Uterus (tissue), 4 donors: ENCODE measurements around the gene PRKD3. TPM values are rescaled to one million over a fixed set of nuclear protein-coding genes. Genes with fewer than 3 reads are reported as not detected.

Source experiments
- DNase-seq, 2 donors: peaks; one replicate each; pipeline ENCODE4 v3.0.0-alpha.2; 2019 to 2020
- H3K27ac ChIP-seq, 2 donors: fragments of 200-600 bp; sonication (generic); 1 replicate in 1 of 2; 2 replicates in 1 of 2; pipeline ENCODE4 v1.5.1; 2016 to 2018
- H3K27me3 ChIP-seq, 2 donors: fragments of 200-600 bp; sonication (generic); one replicate each; pipeline ENCODE4 v1.5.1; 2018 to 2019; ENCODE audit warnings: control low read depth in 1 of 2
- H3K36me3 ChIP-seq, 2 donors: fragments of 200-600 bp; sonication (generic); one replicate each; pipeline ENCODE4 v1.5.1; 2019; ENCODE audit warnings: control low read depth in 1 of 2
- H3K4me1 ChIP-seq, 2 donors: fragments of 200-600 bp; sonication (generic); one replicate each; pipeline ENCODE4 v1.5.1; 2018 to 2019; ENCODE audit warnings: control low read depth in 1 of 2
- H3K4me3 ChIP-seq, 2 donors: fragments of 200-600 bp; sonication (generic); 1 replicate in 1 of 2; 2 replicates in 1 of 2; pipeline ENCODE4 v1.5.1; 2018 to 2019; ENCODE audit warnings: mild to moderate bottlenecking in 1 of 2
- H3K9me3 ChIP-seq, 2 donors: fragments of 200-600 bp; sonication (generic); one replicate each; pipeline ENCODE4 v1.5.1; 2019; ENCODE audit warnings: control low read depth in 1 of 2
- POLR2A ChIP-seq, 2 donors: fragments of 450-650 bp; IDR thresholded peaks; one replicate each; pipeline ENCODE4 v1.6.1; 2016; ENCODE audit warnings: antibody characterized with exemption in 2 of 2, mild to moderate bottlenecking in 1 of 2, moderate library complexity in 1 of 2
- intact Hi-C: fragments of 100-400 bp; cut with DNase I; formaldehyde crosslinking; loops from one replicate; pipeline ENCODE4 v1.15.1; 2023; ENCODE audit warnings: low total_unique reads
- total RNA-seq, 4 donors: library from RNA; depleted of rRNA in 3 of 4; stranded (reverse); fragments of >200 nt in 3 of 4; gene quantifications; one replicate each; pipeline versions ENCODE4 v1.1.0 to v1.2.4, GENCODE V29; 2014 to 2023
- TF ChIP-seq, protein P1 (sequence below), 4 experiments: fragments of 200-600 bp in 2 of 4; fragments of 450-650 bp in 2 of 4; sonication (generic) in 2 of 4; IDR thresholded peaks; one replicate each; pipeline ENCODE4 v1.5.1; 2016 to 2019; ENCODE audit warnings: antibody characterized with exemption in 4 of 4, mild to moderate bottlenecking in 2 of 4, moderate library complexity in 1 of 4
- donor health status: DM: yes; HTN: yes; CAD: no.

The PRKD3 gene
- total RNA-seq, 4 donors from 2014 or later, result 53.8 to 128 (median 57.7) TPM

DNA sequence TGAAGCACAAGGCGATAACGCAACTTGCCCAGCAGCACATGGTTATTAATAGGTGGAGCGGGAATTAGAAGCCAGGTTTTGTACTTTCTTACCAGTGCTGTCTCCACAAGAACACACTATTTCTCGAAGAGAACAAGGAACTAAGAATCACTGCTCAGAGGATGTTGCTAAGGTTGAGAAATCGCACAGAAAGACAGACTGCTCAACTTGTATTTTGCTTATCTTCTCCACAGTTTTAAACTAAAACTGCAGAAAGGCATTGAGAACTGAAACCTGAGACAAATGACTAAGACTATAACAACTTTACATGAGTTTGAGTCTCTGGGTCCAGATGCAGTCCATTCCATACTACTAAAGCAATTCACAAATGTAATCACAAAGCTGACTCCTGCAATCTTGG is 6.2 kb downstream of the PRKD3 start:
- Histone ChIP-seq H3K4me3 (no peak overlapping the region), H3K27ac (no peak overlapping the region), H3K27me3 (no peaks in the 10 kb centered on the region), H3K4me1 (peaks cover 0 to 6% of the 10 kb centered on the region in 2 donors), H3K36me3 (no peaks in the 10 kb centered on the region), H3K9me3 (no peaks in the 10 kb centered on the region)
- intact Hi-C loops, result no loop called here
- no peak for DNase-seq
- TF ChIP-seq, protein P1, sequence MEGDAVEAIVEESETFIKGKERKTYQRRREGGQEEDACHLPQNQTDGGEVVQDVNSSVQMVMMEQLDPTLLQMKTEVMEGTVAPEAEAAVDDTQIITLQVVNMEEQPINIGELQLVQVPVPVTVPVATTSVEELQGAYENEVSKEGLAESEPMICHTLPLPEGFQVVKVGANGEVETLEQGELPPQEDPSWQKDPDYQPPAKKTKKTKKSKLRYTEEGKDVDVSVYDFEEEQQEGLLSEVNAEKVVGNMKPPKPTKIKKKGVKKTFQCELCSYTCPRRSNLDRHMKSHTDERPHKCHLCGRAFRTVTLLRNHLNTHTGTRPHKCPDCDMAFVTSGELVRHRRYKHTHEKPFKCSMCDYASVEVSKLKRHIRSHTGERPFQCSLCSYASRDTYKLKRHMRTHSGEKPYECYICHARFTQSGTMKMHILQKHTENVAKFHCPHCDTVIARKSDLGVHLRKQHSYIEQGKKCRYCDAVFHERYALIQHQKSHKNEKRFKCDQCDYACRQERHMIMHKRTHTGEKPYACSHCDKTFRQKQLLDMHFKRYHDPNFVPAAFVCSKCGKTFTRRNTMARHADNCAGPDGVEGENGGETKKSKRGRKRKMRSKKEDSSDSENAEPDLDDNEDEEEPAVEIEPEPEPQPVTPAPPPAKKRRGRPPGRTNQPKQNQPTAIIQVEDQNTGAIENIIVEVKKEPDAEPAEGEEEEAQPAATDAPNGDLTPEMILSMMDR (IDR thresholded peaks at IDR 0.05), result no peak
- TF ChIP-seq POLR2A (IDR thresholded peaks at IDR 0.05), result no peak

DNA sequence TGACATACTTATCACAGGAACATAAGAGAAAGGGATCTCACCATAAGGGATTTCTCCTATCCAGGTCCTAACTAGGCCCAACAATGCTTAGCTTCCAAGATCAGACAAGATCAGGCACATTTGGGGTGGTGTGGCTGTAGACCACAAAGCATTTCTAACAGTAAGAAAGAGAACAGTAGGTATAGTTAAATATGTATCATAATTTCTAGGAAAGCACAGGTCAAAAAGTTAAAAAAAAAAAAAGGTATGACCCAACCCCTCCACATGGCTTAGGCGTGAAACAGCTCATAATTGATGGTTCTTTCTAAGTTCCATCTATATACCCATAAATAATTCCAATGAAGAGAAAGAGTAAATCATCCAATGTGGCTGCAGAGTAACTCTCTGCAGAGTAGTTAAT is 6.9 kb downstream of the PRKD3 start:
- Histone ChIP-seq H3K27me3 (no peaks in the 10 kb centered on the region), H3K27ac (no peak overlapping the region), H3K4me1 (peaks cover 0 to 9% of the 10 kb centered on the region in 2 donors), H3K9me3 (no peaks in the 10 kb centered on the region), H3K36me3 (no peaks in the 10 kb centered on the region), H3K4me3 (no peak overlapping the region)
- TF ChIP-seq, protein P1 (IDR thresholded peaks at IDR 0.05), result no peak
- no peak for TF ChIP-seq POLR2A (IDR thresholded peaks at IDR 0.05)
- DNase-seq, result no peak
- intact Hi-C loops, result no loop called here

DNA sequence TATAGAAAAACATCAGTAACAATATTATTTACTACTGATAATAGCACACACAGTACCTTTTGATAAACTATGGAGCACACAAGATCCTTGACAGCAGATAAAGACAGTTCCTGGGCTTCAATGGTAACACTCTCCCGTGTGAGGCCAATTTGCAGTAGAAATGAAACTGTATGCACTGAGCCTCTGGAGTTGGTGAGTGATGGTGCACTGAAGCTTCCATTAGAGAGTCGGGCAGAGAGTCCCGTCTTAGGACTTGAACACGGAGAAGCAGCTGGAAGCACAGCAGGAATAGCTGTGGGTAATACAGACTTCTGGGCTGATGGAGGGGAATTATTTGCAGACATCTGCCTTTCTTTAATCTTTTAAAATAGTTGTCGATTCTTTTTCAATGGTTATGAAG is 8.5 kb downstream of the PRKD3 start:
- Histone ChIP-seq H3K9me3 (no peaks in the 10 kb centered on the region), H3K36me3 (no peaks in the 10 kb centered on the region), H3K4me1 (peaks cover 0 to 13% of the 10 kb centered on the region in 2 donors), H3K27ac (no peak overlapping the region), H3K27me3 (no peaks in the 10 kb centered on the region), H3K4me3 (no peak overlapping the region)
- intact Hi-C loops, result no loop called here
- TF ChIP-seq, protein P1 (IDR thresholded peaks at IDR 0.05), result no peak
- TF ChIP-seq POLR2A (IDR thresholded peaks at IDR 0.05), result no peak
- DNase-seq, result no peak

DNA sequence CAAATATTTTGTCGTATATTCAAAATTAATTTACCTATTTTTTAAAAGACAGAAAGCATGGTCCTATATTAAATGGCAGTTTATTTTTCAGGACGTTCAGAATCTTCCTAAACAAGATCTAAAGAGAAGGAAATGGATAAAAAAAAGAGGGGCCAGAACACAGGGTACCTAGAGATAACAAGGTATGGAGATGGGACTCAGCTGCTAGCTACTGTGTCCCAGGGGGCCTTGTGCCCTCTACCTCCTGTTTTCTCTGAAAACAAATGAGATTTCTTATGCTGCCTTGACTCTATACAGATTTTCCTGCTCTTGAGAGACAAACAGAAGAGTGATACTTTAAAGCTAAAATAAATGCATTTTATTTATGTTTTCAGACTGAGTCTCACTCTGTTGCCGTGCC is 9.3 kb downstream of the PRKD3 start:
- H3K4me1 ChIP-seq, result peaks cover 0 to 13% of the 10 kb centered on the region in 2 donors
- no peak for DNase-seq

DNA sequence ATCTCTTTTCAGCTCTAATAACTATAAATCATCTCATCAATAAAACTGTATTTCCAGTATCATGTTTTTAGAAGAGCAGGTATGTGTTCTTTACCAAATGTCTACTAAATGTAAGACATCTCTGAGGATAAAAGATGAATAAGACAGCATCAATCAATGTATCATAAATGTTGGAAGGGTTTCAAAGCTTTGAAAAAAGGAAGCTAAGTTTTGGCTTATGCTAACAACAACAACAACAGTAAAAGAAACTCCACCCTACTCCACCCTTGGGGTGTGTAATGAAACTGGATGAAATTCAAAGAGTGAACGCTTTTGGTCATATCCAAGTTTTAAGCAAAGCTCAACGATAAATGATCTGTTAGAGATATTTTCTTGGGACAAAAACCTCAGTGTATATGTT is 17.1 kb downstream of the PRKD3 start:
- Histone ChIP-seq H3K9me3 (no peaks in the 10 kb centered on the region), H3K27ac (no peak overlapping the region), H3K4me3 (no peak overlapping the region), H3K36me3 (no peaks in the 10 kb centered on the region), H3K27me3 (no peaks in the 10 kb centered on the region), H3K4me1 (peaks cover 0 to 5% of the 10 kb centered on the region in 2 donors)
- no peak for DNase-seq
- TF ChIP-seq, protein P1 (IDR thresholded peaks at IDR 0.05), result no peak
- TF ChIP-seq POLR2A (IDR thresholded peaks at IDR 0.05), result no peak
- intact Hi-C loops, result no loop called here

More for the DNA sequence above, 9.3 kb downstream of the PRKD3 start:
- Histone ChIP-seq H3K27ac (no peak overlapping the region), H3K36me3 (no peaks in the 10 kb centered on the region), H3K27me3 (no peaks in the 10 kb centered on the region), H3K4me3 (no peak overlapping the region), H3K9me3 (no peaks in the 10 kb centered on the region)
- TF ChIP-seq POLR2A (IDR thresholded peaks at IDR 0.05), result no peak
- TF ChIP-seq, protein P1 (IDR thresholded peaks at IDR 0.05), result no peak
- intact Hi-C loops, result no loop called here
